K562 (cell line): ENCODE measurements around the gene SLC6A1. TPM values are rescaled to one million over a fixed set of nuclear protein-coding genes. Genes with fewer than 3 reads are reported as not detected.

Experiments used
- ATAC-seq: fragments of 200-7000 bp; cut with Tn5 transposase; 3 replicates; pipeline ENCODE4 v1.9.1; 2020; ENCODE audit warnings: moderate library complexity
- BruUV-seq: library from RNA; stranded (reverse); fragments of 400-500 nt; replicated peaks from 2 replicates; lab custom pipeline; 2021; lab: Mats Ljungman, UMichigan
- CTCF ChIA-PET: fragments of 300-600 bp; formaldehyde crosslinking; extraction: SDS; loops from one replicate; lab custom pipeline; 2021; ENCODE audit warnings: low intra/inter-chr PET ratio; lab: Yijun Ruan, JAX
- POLR2A ChIA-PET: fragments of 300-600, 350-650 bp; sonication (Branson Sonifier 250); formaldehyde crosslinking; extraction: SDS; loops from one replicate; lab custom pipeline; 2021; ENCODE audit warnings: antibody characterized with exemption, inconsistent platforms; lab: Yijun Ruan, JAX
- DNase-seq, 4 experiments: peaks; one replicate each; pipeline versions ENCODE4 v3.0.0 to v3.0.0-alpha.2; 2011 to 2018; ENCODE audit warnings: low spot score in 3 of 4, mixed read lengths in 3 of 4; ENCODE audit errors: extremely low read depth in 1 of 4
- FAIRE-seq: peaks from 2 replicates; lab custom pipeline; 2011; peaks lifted over from hg19 to GRCh38; lab: Jason Lieb, UNC
- H2AFZ ChIP-seq: 2 replicates; pipeline ENCODE4 v1.6.0; 2011; ENCODE audit warnings: low read depth, low read length, control low read depth, inconsistent platforms
- H3K27ac ChIP-seq: fragments of 200-600 bp; 3 replicates; pipeline ENCODE4 v1.8.0; 2011; ENCODE audit warnings: low read depth, mild to moderate bottlenecking, control low read depth, inconsistent platforms, low read length, moderate library complexity, mixed read lengths; ENCODE audit errors: extremely low read depth
- H3K27me3 ChIP-seq, 2 experiments: fragments of 300-600 bp in 1 of 2; 2 replicates in 1 of 2; 3 replicates in 1 of 2; pipeline versions ENCODE4 v1.6.0 to v1.8.0; 2011; ENCODE audit warnings: inconsistent platforms in 2 of 2, low read length in 2 of 2, mild to moderate bottlenecking in 1 of 2, mixed read lengths in 1 of 2, moderate library complexity in 1 of 2; ENCODE audit not compliant: control insufficient read depth in 2 of 2, insufficient read depth in 2 of 2
- H3K36me3 ChIP-seq: fragments of 300-600 bp; 3 replicates; pipeline ENCODE4 v1.8.0; 2011; ENCODE audit warnings: mild to moderate bottlenecking, low read length, inconsistent platforms; ENCODE audit not compliant: control insufficient read depth, insufficient read depth
- H3K4me1 ChIP-seq, 2 experiments: fragments of 200-600 bp in 1 of 2; replicated peaks in 1 of 2; 2 replicates in 1 of 2; 3 replicates in 1 of 2; pipeline versions ENCODE4 v1.5.1 to v1.8.0; 2011; ENCODE audit warnings: inconsistent platforms in 2 of 2, low read length in 2 of 2, mild to moderate bottlenecking in 1 of 2, mixed read lengths in 1 of 2, moderate library complexity in 1 of 2; ENCODE audit not compliant: control insufficient read depth in 2 of 2, insufficient read depth in 2 of 2
- H3K4me2 ChIP-seq: 2 replicates; pipeline ENCODE4 v1.6.1; 2011; ENCODE audit warnings: low read length, control low read depth, inconsistent platforms, mixed read lengths; ENCODE audit not compliant: insufficient read depth
- H3K4me3 ChIP-seq: fragments of 200-600 bp; sonication (generic), shearing (Covaris generic); 2 replicates; pipeline ENCODE4 v1.5.1; 2016; ENCODE audit warnings: control low read depth, inconsistent platforms
- H3K79me2 ChIP-seq: fragments of 200-600 bp; 3 replicates; pipeline ENCODE4 v1.8.0; 2011; ENCODE audit warnings: low read length, inconsistent platforms; ENCODE audit not compliant: control insufficient read depth, insufficient read depth
- H3K9ac ChIP-seq, 2 experiments: 2 replicates each; pipeline versions ENCODE4 v1.6.0 to v1.6.1; 2011; ENCODE audit warnings: low read depth in 2 of 2, low read length in 2 of 2, control low read depth in 1 of 2, inconsistent platforms in 1 of 2, mild to moderate bottlenecking in 1 of 2, mixed read lengths in 1 of 2; ENCODE audit not compliant: insufficient read depth in 1 of 2
- H3K9me1 ChIP-seq: one replicate; pipeline ENCODE4 v1.6.0; 2011; ENCODE audit warnings: inconsistent platforms, mild to moderate bottlenecking, low read length, moderate library complexity; ENCODE audit not compliant: control insufficient read depth, insufficient read depth
- H3K9me3 ChIP-seq: replicated peaks from 2 replicates; pipeline ENCODE4 v1.5.1; 2011; ENCODE audit warnings: low read depth, low read length, inconsistent platforms; ENCODE audit not compliant: control insufficient read depth, insufficient read depth
- H4K20me1 ChIP-seq: replicated peaks from 2 replicates; pipeline ENCODE4 v1.6.1; 2011; ENCODE audit warnings: low read length, inconsistent platforms, mixed read lengths; ENCODE audit not compliant: control insufficient read depth, insufficient read depth
- CREBBP ChIP-seq: IDR thresholded peaks from one replicate; pipeline ENCODE4 v1.6.1; 2012; ENCODE audit warnings: low read depth, mild to moderate bottlenecking, control low read depth, inconsistent platforms, low read length
- DPF2 ChIP-seq: fragments of 450-650 bp; IDR thresholded peaks from 2 replicates; pipeline ENCODE4 v1.6.1; 2016
- ELF1 ChIP-seq: fragments of 200-800 bp; sonication (Bioruptor generic); IDR thresholded peaks from 2 replicates; pipeline ENCODE4 v1.6.1; 2016; ENCODE audit warnings: missing genetic modification characterization, missing compliant biosample characterization
- HNRNPH1 ChIP-seq: fragments of 200-400 bp; formaldehyde crosslinking; optimal IDR thresholded peaks from 2 replicates; pipeline ENCODE3; 2017; ENCODE audit warnings: low read depth, mild to moderate bottlenecking, low read length, moderate library complexity
- PHB2 ChIP-seq: fragments of 450-650 bp; IDR thresholded peaks from 2 replicates; pipeline ENCODE4 v1.6.1; 2017; ENCODE audit warnings: low read depth
- SAFB ChIP-seq: fragments of 200-400 bp; formaldehyde crosslinking; IDR thresholded peaks from 2 replicates; pipeline ENCODE4 v1.6.1; 2017; ENCODE audit warnings: low read depth, low read length, borderline replicate concordance
- SREBF2 ChIP-seq: sonication (generic); formaldehyde crosslinking; IDR thresholded peaks from 2 replicates; pipeline ENCODE4 v1.4.0; 2020; ENCODE audit warnings: mild to moderate bottlenecking, missing genetic modification reagents
- ZNF586 ChIP-seq: fragments of 450-650 bp; formaldehyde crosslinking; conservative IDR thresholded peaks from 2 replicates; pipeline ENCODE4 v1.4.0; 2020; ENCODE audit warnings: mild to moderate bottlenecking, moderate library complexity
- WGBS: fragments of 100-300 bp; shearing (Covaris generic); methylation state at CpG from one replicate; pipeline ENCODE4 v1.1.6; 2016; ENCODE audit warnings: low coverage, mixed read lengths; ENCODE audit not compliant: insufficient coverage; ENCODE audit errors: missing lambda C conversion rate; 5-methylcytosine and 5-hydroxymethylcytosine counted together
- in situ Hi-C: fragments of 300-500 bp; cut with MboI; formaldehyde crosslinking; loops from 4 replicates; pipeline ENCODE4 v1.15.0; 2018; ENCODE audit warnings: inconsistent platforms, mixed read lengths
- intact Hi-C: fragments of 100-400 bp; cut with micrococcal nuclease; formaldehyde crosslinking; loops from 2 replicates; pipeline ENCODE4 v1.14.2; 2022
- polyA plus RNA-seq, 8 experiments: library from polyadenylated mRNA; depleted of rRNA in 4 of 8; stranded (reverse) in 5 of 8; unstranded in 3 of 8; fragments of >200 nt; fragmentation: Nextera tagmentation in 2 of 8; fragmentation: Illumina TruSeq in 1 of 8; extraction: Ambion mirVana in 2 of 8; extraction: Trizol in 1 of 8; gene quantifications; 2 replicates each; pipeline versions ENCODE4 v1.2.1 to v1.2.3, GENCODE V29; 2011 to 2014; ENCODE audit warnings: inconsistent platforms in 1 of 8, missing spikeins in 1 of 8
- total RNA-seq, 7 experiments: library from RNA; depleted of rRNA in 6 of 7; stranded (reverse); fragments of >200 nt in 6 of 7; fragmentation: Illumina TruSeq in 2 of 7; extraction: Trizol in 2 of 7; gene quantifications; 2 replicates each; pipeline versions ENCODE4 v1.2.1 to v1.2.3, GENCODE V29; 2011 to 2021; ENCODE audit warnings: low replicate concordance in 1 of 7
- TF ChIP-seq, protein P1 (sequence below): sonication (generic); formaldehyde crosslinking; IDR thresholded peaks from 2 replicates; pipeline ENCODE4 v1.8.0; 2022; ENCODE audit warnings: missing genetic modification reagents, mild to moderate bottlenecking, borderline replicate concordance
- TF ChIP-seq, protein P2 (sequence below): fragments of 250-450 bp; sonication (Bioruptor Pico); IDR thresholded peaks from 2 replicates; pipeline ENCODE4 v1.6.1; 2021; ENCODE audit warnings: mild to moderate bottlenecking
- TF ChIP-seq, protein P3 (sequence below): sonication (generic); formaldehyde crosslinking; IDR thresholded peaks from 2 replicates; pipeline ENCODE4 v1.8.1; 2022; ENCODE audit warnings: missing genetic modification reagents

The SLC6A1 gene
- total and polyA plus RNA-seq, 9 of the 15 experiments (the other 6 are each of a cell fraction or from before 2014, with no cell fraction given), result not detected

DNA sequence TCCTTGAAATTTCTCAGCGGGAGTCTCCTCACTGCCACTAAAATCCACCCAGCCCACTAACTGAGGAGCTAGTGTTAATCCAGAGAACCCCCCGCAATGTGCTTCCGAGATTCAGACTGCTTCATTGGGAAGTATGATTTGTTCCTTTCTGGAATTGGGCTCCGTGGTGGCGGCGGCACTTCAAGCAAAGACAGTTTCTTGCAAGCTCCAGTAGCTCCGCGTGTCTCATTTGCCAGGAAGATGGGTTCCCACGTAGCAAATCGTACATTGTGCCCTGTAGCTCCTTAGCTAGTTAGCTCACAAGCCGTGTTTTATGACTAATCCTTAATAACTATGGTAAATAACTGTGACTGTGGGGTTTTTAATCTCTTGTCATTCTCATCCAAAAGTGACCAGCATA lies 45.4 kb downstream of the SLC6A1 start:
- intact Hi-C loops, result no loop called here
- BruUV-seq, result no TSS peak
- Histone ChIP-seq H3K4me3 (no peak overlapping the region), H3K79me2 (no peaks in the 10 kb centered on the region), H3K4me2 (no peak overlapping the region), H3K27ac (no peak overlapping the region), H3K9me1 (no peaks in the 10 kb centered on the region), H3K9me3 (no peaks in the 10 kb centered on the region), H4K20me1 (peaks cover 4% of the 10 kb centered on the region), H3K36me3 (no peaks in the 10 kb centered on the region), H3K27me3 (peaks cover 33 to 43% of the 10 kb centered on the region in 2 experiments), H3K9ac (no peak overlapping the region), H3K4me1 (no peaks in the 10 kb centered on the region), H2AFZ (no peak overlapping the region)
- no peak for ATAC-seq
- FAIRE-seq, result no peak
- 1% methylated on average over 11 of the region's 11 CpGs for WGBS
- in situ Hi-C loops, result no loop called here
- ChIA-PET POLR2A (interaction anchor here (0.6 to 1.5 kb wide), 2 partner anchors 11 to 200 kb away, joined by 3 to 4 read pairs; no protein-coding TSS in a partner anchor), CTCF (no interaction called here)
- no peak for DNase-seq
- TF ChIP-seq ELF1 (tag) (no peak), DPF2 (no peak), SAFB (no peak), ZNF586 (CRISPR knock-in tag) (no peak), SREBF2 (CRISPR knock-in tag) (no peak), CREBBP (no peak), HNRNPH1 (no peak), PHB2 (no peak)
- TF ChIP-seq, protein P1, sequence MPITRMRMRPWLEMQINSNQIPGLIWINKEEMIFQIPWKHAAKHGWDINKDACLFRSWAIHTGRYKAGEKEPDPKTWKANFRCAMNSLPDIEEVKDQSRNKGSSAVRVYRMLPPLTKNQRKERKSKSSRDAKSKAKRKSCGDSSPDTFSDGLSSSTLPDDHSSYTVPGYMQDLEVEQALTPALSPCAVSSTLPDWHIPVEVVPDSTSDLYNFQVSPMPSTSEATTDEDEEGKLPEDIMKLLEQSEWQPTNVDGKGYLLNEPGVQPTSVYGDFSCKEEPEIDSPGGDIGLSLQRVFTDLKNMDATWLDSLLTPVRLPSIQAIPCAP, result no peak
- TF ChIP-seq, protein P2, sequence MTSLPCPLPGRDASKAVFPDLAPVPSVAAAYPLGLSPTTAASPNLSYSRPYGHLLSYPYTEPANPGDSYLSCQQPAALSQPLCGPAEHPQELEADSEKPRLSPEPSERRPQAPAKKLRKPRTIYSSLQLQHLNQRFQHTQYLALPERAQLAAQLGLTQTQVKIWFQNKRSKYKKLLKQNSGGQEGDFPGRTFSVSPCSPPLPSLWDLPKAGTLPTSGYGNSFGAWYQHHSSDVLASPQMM (CRISPR knock-in tag), result no peak
- TF ChIP-seq, protein P3, sequence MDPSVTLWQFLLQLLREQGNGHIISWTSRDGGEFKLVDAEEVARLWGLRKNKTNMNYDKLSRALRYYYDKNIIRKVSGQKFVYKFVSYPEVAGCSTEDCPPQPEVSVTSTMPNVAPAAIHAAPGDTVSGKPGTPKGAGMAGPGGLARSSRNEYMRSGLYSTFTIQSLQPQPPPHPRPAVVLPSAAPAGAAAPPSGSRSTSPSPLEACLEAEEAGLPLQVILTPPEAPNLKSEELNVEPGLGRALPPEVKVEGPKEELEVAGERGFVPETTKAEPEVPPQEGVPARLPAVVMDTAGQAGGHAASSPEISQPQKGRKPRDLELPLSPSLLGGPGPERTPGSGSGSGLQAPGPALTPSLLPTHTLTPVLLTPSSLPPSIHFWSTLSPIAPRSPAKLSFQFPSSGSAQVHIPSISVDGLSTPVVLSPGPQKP (CRISPR knock-in tag), result no peak
